ENCODE measurements around the gene FAM20C.

FAM20C gene

DNA sequence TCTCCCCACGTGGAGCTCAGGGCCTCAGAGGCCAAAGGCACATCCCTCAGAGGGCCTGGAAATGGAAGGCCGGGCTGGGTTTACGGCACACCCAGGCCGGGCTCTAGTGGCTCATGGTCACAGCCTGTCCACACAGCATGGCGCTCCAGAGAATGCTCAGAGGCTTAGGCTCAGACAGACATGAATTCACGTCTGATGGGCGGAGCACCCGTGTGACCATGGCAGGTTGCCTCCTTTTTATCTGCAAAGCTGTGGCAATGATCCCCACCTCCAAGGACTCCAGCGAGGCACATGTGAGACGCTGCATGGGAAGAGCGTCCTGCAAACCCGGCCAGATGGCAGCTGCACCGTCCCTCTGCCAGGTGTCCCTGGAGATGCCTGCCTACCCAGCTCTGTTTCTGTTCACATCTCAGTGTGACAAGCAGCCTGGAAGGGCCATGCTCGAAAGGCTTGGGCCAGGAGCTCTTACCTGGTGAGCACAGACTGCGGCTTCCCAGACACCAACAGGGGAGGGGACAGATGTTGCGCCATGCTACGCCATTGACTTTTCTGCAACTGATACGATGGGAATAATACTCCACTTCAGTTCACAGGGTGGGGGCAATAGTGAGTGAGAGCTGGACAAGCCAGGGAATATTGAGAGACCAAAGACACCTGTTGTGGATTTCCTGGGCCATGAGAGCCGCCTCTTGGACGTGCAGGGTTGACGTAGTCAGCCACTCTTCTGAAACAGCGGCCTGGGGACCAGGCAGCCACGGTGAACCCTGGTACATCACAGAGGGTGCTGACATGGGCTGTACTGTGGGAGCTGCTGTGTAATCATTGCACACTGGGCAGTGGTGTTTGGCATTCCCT lies 34.4 kb upstream of the FAM20C start:
- H3K27me3 ChIP-seq = no peaks in the 10 kb centered on the region; the same call in 1 of the 2 replicates
- H3K9me3 ChIP-seq = no peaks in the 10 kb centered on the region
- DNase-seq = no peak
- no peak for TF ChIP-seq CTCF (IDR thresholded peaks at IDR 0.05; ENCODE audit: low read depth, low read length)
- no peaks in the 10 kb centered on the region for H3K4me1 ChIP-seq
- H3K36me3 ChIP-seq = no peaks in the 10 kb centered on the region
- H3K4me3 ChIP-seq (ENCODE audit: low read depth, low read length) = no peak overlapping the region

DNA sequence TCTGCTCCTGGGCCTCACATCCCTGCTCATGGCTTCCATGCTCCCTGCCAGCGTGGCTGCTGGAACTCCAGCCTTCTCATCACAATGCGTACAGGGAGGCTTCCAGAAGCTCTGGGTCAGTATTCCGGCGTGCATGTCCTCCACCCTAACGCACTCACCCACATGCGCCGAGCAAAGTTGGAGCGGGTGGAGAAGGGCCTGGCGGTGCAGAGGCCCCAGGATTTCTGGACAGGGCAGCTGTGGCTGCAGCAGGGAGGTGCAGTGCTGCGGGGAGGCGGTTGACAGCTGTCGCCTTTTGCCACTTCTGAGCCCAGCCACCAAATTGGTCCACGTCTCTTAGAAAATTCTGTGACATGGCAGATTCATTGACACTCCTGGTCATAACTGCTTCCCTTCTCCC lies 33.6 kb upstream of the FAM20C start:
- Histone ChIP-seq H3K27me3 (no peaks in the 10 kb centered on the region; the same call in 1 of the 2 replicates), H3K9me3 (no peaks in the 10 kb centered on the region), H3K36me3 (no peaks in the 10 kb centered on the region), H3K4me3 (ENCODE audit: low read depth, low read length) (no peak overlapping the region), H3K4me1 (no peaks in the 10 kb centered on the region)
- no peak for DNase-seq
- no peak for TF ChIP-seq CTCF (IDR thresholded peaks at IDR 0.05; ENCODE audit: low read depth, low read length)

DNA sequence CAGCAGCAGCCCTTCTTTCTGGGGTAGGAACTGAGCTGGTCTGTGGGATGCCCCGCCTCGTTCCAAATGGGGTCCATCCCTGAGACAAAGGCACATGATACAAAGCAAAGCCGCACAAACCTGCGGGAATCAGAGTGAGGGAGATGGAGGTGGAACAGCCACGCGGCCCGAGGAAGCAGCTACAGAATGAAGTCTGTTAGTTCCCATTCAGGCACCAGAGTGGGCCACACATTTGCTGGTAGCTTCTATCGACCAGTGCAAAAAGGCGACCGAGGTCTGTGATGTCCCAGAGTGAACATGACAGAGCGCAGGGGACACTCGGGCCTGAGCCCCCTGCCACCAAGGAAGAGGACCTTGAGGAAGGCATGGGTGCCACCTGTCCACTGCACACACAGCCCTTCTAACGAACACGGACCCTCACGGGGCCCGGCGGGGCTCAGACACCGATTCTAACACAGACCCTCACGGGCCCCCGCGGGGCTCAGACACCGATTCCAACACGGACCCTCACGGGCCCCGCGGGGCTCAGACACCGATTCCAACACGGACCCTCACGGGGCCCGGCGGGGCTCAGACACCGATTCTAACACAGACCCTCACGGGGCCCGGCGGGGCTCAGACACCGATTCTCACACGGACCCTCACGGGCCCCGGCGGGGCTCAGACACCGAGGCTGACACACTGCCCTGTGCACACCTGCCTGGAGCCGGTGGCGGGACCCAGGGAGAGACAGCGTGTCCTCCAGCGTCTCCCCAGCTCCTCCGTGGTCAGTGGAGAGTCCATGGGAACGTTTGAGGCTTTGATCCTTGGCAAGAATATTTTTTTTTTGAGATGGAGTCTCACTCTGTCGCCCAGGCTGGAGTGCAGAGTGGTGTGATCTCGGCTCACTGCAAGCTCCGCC lies 32.8 kb upstream of the FAM20C start:
- Histone ChIP-seq H3K27me3 (no peaks in the 10 kb centered on the region; the same call in 1 of the 2 replicates), H3K4me1 (no peaks in the 10 kb centered on the region), H3K4me3 (ENCODE audit: low read depth, low read length) (no peak overlapping the region), H3K36me3 (no peaks in the 10 kb centered on the region), H3K9me3 (no peaks in the 10 kb centered on the region)
- DNase-seq = no peak
- no peak for TF ChIP-seq CTCF (IDR thresholded peaks at IDR 0.05; ENCODE audit: low read depth, low read length)

DNA sequence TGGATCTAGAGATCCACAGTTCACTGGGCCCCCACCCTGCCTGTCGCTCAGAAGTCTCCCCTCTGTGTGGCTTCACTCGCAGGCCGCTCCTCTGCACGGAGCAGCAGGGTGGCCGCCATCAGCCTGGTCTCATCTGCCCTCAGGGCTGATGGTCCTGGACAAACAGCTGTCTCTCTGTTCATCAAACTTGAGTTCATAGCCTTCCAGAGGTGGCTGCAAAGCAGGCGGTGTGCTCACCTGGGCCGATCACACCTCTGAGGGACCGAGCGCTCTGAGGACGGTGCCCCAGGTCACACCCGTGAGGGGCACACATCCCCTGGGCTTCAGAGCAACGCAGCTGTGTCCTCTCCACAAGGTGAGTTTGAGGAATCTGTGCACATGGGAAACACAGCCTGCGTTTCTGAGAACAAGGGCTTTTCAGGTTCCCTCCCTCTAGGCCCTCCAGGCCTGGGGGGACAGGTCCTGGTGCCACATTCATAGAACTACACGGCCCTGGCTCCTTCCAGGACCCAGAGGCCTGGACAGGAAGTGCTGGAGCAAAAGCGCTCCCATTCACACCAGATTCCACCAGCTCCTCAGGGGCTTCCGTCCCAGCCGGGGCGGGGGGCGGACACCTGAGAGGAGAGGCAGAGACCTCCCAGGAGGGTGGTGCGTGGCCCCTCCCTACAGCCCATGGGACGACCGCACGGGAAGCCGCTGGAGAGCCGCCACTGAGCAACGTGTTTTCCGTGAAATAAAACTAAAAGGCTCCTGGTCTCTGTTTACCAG lies 31.2 kb upstream of the FAM20C start:
- no peak overlapping the region for H3K4me3 ChIP-seq (ENCODE audit: low read depth, low read length)
- no peak for TF ChIP-seq CTCF (IDR thresholded peaks at IDR 0.05; ENCODE audit: low read depth, low read length)
- no peak for DNase-seq
- H3K9me3 ChIP-seq = no peaks in the 10 kb centered on the region
- H3K27me3 ChIP-seq = no peaks in the 10 kb centered on the region; the same call in 1 of the 2 replicates
- H3K4me1 ChIP-seq = no peaks in the 10 kb centered on the region
- H3K36me3 ChIP-seq = no peaks in the 10 kb centered on the region

DNA sequence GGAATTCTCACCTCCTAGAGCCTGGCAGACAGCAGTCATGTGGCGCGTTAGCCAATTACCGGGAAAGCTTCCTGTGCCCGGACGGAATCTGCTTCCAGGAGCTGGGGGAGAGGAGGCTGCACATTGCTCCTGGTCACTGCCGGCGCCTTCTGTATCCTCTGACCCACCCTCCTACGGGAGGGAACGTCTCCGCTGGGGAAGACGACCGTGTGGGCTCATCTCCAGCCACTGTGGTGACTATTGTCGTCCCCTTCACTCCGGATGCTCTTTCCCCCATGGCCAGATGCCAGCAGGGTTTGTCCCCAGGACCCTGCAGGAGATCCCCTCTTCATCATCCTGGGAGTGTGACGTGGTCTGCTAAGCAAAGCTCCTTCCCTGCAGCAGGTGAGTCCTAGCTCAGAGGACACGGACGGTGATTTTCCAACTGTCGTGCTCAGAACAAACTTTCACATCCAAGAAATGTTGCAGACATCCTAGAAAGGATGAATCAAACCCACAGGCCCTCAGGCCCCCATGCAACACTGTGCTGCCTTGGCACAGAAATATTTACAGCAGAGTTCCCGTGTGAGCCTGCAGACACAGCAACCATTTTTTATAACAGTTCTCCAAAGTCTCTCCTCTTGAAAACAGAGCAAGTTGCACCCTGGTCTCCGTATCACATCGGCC lies 29.6 kb upstream of the FAM20C start:
- Histone ChIP-seq H3K27me3 (peaks cover 5% of the 10 kb centered on the region), H3K9me3 (no peaks in the 10 kb centered on the region), H3K36me3 (no peaks in the 10 kb centered on the region)

More for the DNA sequence above, 29.6 kb upstream of the FAM20C start:
- peak; percentile 4 for DNase-seq
- TF ChIP-seq CTCF (IDR thresholded peaks at IDR 0.05; ENCODE audit: low read depth, low read length) = no peak
- Histone ChIP-seq H3K4me1 (no peaks in the 10 kb centered on the region), H3K4me3 (ENCODE audit: low read depth, low read length) (no peak overlapping the region)
